ENCODE data around the gene C1QTNF9B. TPM values are rescaled to one million over a fixed set of nuclear protein-coding genes. Genes with fewer than 3 reads are reported as not detected.

C1QTNF9B gene
- total and polyA plus RNA-seq, 2 of the 13 experiments (the other 11 are each of a cell fraction or from before 2014, with no cell fraction given), result not detected

- Histone ChIP-seq H3K4me1 (ENCODE audit: insufficient read depth, low read length) (no peaks in the 10 kb centered on the region), H4K20me1 (ENCODE audit: insufficient read depth, low read length) (no peaks in the 10 kb centered on the region), H3K4me2 (ENCODE audit: low read depth, low read length) (no peak overlapping the region), H3K9me3 (ENCODE audit: low read length) (no peaks in the 10 kb centered on the region), H2AFZ (ENCODE audit: low read length) (no peak overlapping the region), H3K27me3 (ENCODE audit: control insufficient read depth in 1 of 2, insufficient read depth in 2 of 2, low read length in 2 of 2) (0 out of 5 replicates have a peak, but pooled peaks cover 0 to 5% of the 10 kb centered on the region in 2 experiments), H3K79me2 (ENCODE audit: insufficient read depth, low read length) (no peaks in the 10 kb centered on the region), H3K9ac (ENCODE audit: insufficient read depth, low read depth, low read length) (no peak overlapping the region), H3K36me3 (replicated peaks in 1 of 2; ENCODE audit: control insufficient read depth in 1 of 2, insufficient read depth in 2 of 2, low read length in 2 of 2) (no peaks in the 10 kb centered on the region), H3K27ac (ENCODE audit: extremely low read length, insufficient read depth, low read length) (no peak overlapping the region), H3K4me3 (replicated peaks in 1 of 3; ENCODE audit: insufficient read depth in 1 of 3, low read depth in 2 of 3, low read length in 3 of 3) (no peak overlapping the region)
- no peak for TF ChIP-seq ZNF224 (CRISPR knock-in tag; IDR thresholded peaks at IDR 0.05)
- TF ChIP-seq ZNF709 (CRISPR knock-in tag; IDR thresholded peaks at IDR 0.05), result no peak
- no peak for TF ChIP-seq DR1 (CRISPR knock-in tag; IDR thresholded peaks at IDR 0.05)
- TF ChIP-seq ZBTB8A (CRISPR knock-in tag; IDR thresholded peaks at IDR 0.05; ENCODE audit: borderline replicate concordance, low read depth), result no peak
- TF ChIP-seq MED13 (CRISPR knock-in tag; IDR thresholded peaks at IDR 0.05), result no peak
- peak; percentile 57 for TF ChIP-seq HNF4A (CRISPR knock-in tag; IDR thresholded peaks at IDR 0.05)
- TF ChIP-seq MTA1 (CRISPR knock-in tag; IDR thresholded peaks at IDR 0.05; ENCODE audit: borderline replicate concordance), result no peak
- TF ChIP-seq ZFYVE20 (CRISPR knock-in tag; IDR thresholded peaks at IDR 0.05; ENCODE audit: borderline replicate concordance, low read depth), result no peak
- no peak for TF ChIP-seq NR0B2 (CRISPR knock-in tag; IDR thresholded peaks at IDR 0.05)
- no TSS peak for BruUV-seq (replicated peaks)
- no peak for ATAC-seq
- ChIA-PET CTCF (ENCODE audit: low intra/inter-chr PET ratio, low total read pairs) (no interaction called here), POLR2A (no interaction called here)
- intact Hi-C loops (cut with micrococcal nuclease; ENCODE audit: unreplicated experiment) (no loop called here), in situ Hi-C loops (cut with HindIII; ENCODE audit: extremely low pct_ligation_motif_present, low pct_unique_long_range_greater_than_20kb) (no loop called here)
- no peak for FAIRE-seq
- DNase-seq (ENCODE audit: low spot score), result no peak
These were observed 12.3 kb upstream of the C1QTNF9B start for GRCh38 chr13:23909606-23910005.

GRCh38 chr13:23905766-23906165 lies 8.5 kb upstream of the C1QTNF9B start:
- Histone ChIP-seq H3K79me2 (ENCODE audit: insufficient read depth, low read length) (no peaks in the 10 kb centered on the region), H4K20me1 (ENCODE audit: insufficient read depth, low read length) (no peaks in the 10 kb centered on the region), H2AFZ (ENCODE audit: low read length) (no peak overlapping the region), H3K27ac (ENCODE audit: extremely low read length, insufficient read depth, low read length) (no peak overlapping the region), H3K4me2 (ENCODE audit: low read depth, low read length) (no peak overlapping the region), H3K27me3 (ENCODE audit: control insufficient read depth in 1 of 2, insufficient read depth in 2 of 2, low read length in 2 of 2) (peaks cover 3 to 19% of the 10 kb centered on the region in 2 experiments; a peak in 2 of 5 replicates), H3K36me3 (replicated peaks in 1 of 2; ENCODE audit: control insufficient read depth in 1 of 2, insufficient read depth in 2 of 2, low read length in 2 of 2) (no peaks in the 10 kb centered on the region), H3K9me3 (ENCODE audit: low read length) (no peaks in the 10 kb centered on the region), H3K4me3 (replicated peaks in 1 of 3; ENCODE audit: insufficient read depth in 1 of 3, low read depth in 2 of 3, low read length in 3 of 3) (no peak overlapping the region), H3K4me1 (ENCODE audit: insufficient read depth, low read length) (no peaks in the 10 kb centered on the region), H3K9ac (ENCODE audit: insufficient read depth, low read depth, low read length) (no peak overlapping the region)
- ATAC-seq, result no peak
- TF ChIP-seq SALL2 (CRISPR knock-in tag; IDR thresholded peaks at IDR 0.05) (no peak), ZNF430 (CRISPR knock-in tag; IDR thresholded peaks at IDR 0.05) (no peak), ATF5 (CRISPR knock-in tag; IDR thresholded peaks at IDR 0.05; ENCODE audit: low read depth) (no peak), ZNF496 (CRISPR knock-in tag; IDR thresholded peaks at IDR 0.05; ENCODE audit: insufficient replicate concordance) (no peak), CBFB (CRISPR knock-in tag; IDR thresholded peaks at IDR 0.05) (no peak), ZFAT (CRISPR knock-in tag; conservative IDR thresholded peaks at IDR 0.05) (no peak), PTBP1 (IDR thresholded peaks at IDR 0.05; ENCODE audit: low read depth, low read length, poor library complexity, severe bottlenecking) (no peak)
- WGBS (ENCODE audit: low lambda C conversion rate), result 44% methylated on average over 2 of the region's 2 CpGs
- CTCF ChIA-PET (ENCODE audit: low intra/inter-chr PET ratio, low total read pairs), result no interaction called here
- no peak for DNase-seq (ENCODE audit: low spot score)
- POLR2A ChIA-PET, result no interaction called here
- intact Hi-C loops (cut with micrococcal nuclease; ENCODE audit: unreplicated experiment), result no loop called here
- in situ Hi-C loops (cut with HindIII; ENCODE audit: extremely low pct_ligation_motif_present, low pct_unique_long_range_greater_than_20kb), result no loop called here
- no peak for FAIRE-seq
- BruUV-seq (replicated peaks), result no TSS peak

Data from HepG2 (cell line).